Uterus (tissue), 4 donors: Measurements from ENCODE around the gene ETF1. TPM values are rescaled to one million over a fixed set of nuclear protein-coding genes. Genes with fewer than 3 reads are reported as not detected.

Source experiments
- DNase-seq, 2 donors: peaks; one replicate each; pipeline ENCODE4 v3.0.0-alpha.2; 2019 to 2020
- H3K27ac ChIP-seq, 2 donors: fragments of 200-600 bp; sonication (generic); 1 replicate in 1 of 2; 2 replicates in 1 of 2; pipeline ENCODE4 v1.5.1; 2016 to 2018
- H3K27me3 ChIP-seq, 2 donors: fragments of 200-600 bp; sonication (generic); one replicate each; pipeline ENCODE4 v1.5.1; 2018 to 2019; ENCODE audit warnings: control low read depth in 1 of 2
- H3K36me3 ChIP-seq, 2 donors: fragments of 200-600 bp; sonication (generic); one replicate each; pipeline ENCODE4 v1.5.1; 2019; ENCODE audit warnings: control low read depth in 1 of 2
- H3K4me1 ChIP-seq, 2 donors: fragments of 200-600 bp; sonication (generic); one replicate each; pipeline ENCODE4 v1.5.1; 2018 to 2019; ENCODE audit warnings: control low read depth in 1 of 2
- H3K4me3 ChIP-seq, 2 donors: fragments of 200-600 bp; sonication (generic); 1 replicate in 1 of 2; 2 replicates in 1 of 2; pipeline ENCODE4 v1.5.1; 2018 to 2019; ENCODE audit warnings: mild to moderate bottlenecking in 1 of 2
- H3K9me3 ChIP-seq, 2 donors: fragments of 200-600 bp; sonication (generic); one replicate each; pipeline ENCODE4 v1.5.1; 2019; ENCODE audit warnings: control low read depth in 1 of 2
- CTCF ChIP-seq, 4 experiments: fragments of 200-600 bp in 2 of 4; fragments of 450-650 bp in 2 of 4; sonication (generic) in 2 of 4; IDR thresholded peaks; one replicate each; pipeline ENCODE4 v1.5.1; 2016 to 2019; ENCODE audit warnings: antibody characterized with exemption in 4 of 4, mild to moderate bottlenecking in 2 of 4, moderate library complexity in 1 of 4
- POLR2A ChIP-seq, 2 donors: fragments of 450-650 bp; IDR thresholded peaks; one replicate each; pipeline ENCODE4 v1.6.1; 2016; ENCODE audit warnings: antibody characterized with exemption in 2 of 2, mild to moderate bottlenecking in 1 of 2, moderate library complexity in 1 of 2
- intact Hi-C: fragments of 100-400 bp; cut with DNase I; formaldehyde crosslinking; loops from one replicate; pipeline ENCODE4 v1.15.1; 2023; ENCODE audit warnings: low total_unique reads
- total RNA-seq, 4 donors: library from RNA; depleted of rRNA in 3 of 4; stranded (reverse); fragments of >200 nt in 3 of 4; gene quantifications; one replicate each; pipeline versions ENCODE4 v1.1.0 to v1.2.4, GENCODE V29; 2014 to 2023
- donor health status: DM: yes; HTN: yes; CAD: no.

The ETF1 gene
- total RNA-seq, 4 donors from 2014 or later, result 40.9 to 129 (median 87.8) TPM

DNA sequence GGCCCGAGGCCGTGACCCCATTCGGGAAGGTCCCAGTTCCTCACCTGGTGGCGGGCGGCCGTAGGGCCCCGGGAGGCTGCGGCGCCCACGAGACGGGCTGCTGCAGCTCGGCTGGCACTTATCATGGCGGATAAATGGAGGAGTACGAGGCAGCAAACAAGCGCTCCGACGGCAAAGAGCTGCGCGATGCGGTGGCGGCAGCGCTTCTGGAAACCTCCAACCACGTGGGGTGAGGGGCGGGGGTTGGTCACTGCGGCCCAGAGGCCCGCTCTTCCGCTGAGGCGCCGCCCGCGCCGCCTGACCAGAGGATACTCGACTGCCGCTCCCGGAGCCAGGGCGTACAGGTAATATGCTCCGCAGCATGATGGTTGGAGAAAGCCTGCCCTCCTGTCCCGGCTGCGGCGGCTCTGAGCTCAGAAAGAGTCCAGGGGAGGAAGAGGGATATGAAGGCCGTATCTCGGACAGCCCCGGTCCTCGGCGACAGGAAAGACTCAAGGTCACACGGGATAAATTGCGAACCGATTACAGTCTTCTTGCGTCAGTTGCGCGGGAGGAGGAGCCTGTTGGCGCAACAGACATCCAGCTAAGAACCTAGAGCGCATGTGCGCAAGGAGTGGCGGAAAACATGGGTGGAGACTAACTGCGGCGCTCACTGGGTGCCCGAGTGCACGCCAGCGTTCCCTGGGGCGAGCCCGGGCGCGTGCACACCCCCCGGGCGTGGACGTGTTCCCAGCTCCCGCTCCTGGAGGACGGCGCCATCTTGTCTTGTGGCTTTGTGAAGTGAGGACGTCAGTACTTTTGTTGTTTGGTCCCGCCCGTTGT is 32.4 kb upstream of the ETF1 start, which contains the start of gene HSPA9:
Gene HSPA9 (minus strand): TSS at position 208 of the 822 bp plus-strand sequence. CDS start 83 bp downstream, at position 125.
- Histone ChIP-seq H3K27me3 (no peaks in the 10 kb centered on the region), H3K27ac (peak within 1 kb of the TSS; percentile 93 to 98), H3K4me3 (peak within 1 kb of the TSS; percentile 79 to 96), H3K36me3 (no peaks in the 10 kb centered on the region), H3K4me1 (peaks cover 0 to 10% of the 10 kb centered on the region in 2 donors), H3K9me3 (no peaks in the 10 kb centered on the region)
- TF ChIP-seq CTCF (IDR thresholded peaks at IDR 0.05), result peak in 2 of 4 experiments; percentile 3 to 33
- TF ChIP-seq POLR2A (IDR thresholded peaks at IDR 0.05), result peak; percentile 80 to 82
- peak; percentile 98 to 99 for DNase-seq
- intact Hi-C loops, result loop anchor here (5.0 kb wide), 1 partner anchor 177 kb away; the partner anchor contains the start of gene CTNNA1

DNA sequence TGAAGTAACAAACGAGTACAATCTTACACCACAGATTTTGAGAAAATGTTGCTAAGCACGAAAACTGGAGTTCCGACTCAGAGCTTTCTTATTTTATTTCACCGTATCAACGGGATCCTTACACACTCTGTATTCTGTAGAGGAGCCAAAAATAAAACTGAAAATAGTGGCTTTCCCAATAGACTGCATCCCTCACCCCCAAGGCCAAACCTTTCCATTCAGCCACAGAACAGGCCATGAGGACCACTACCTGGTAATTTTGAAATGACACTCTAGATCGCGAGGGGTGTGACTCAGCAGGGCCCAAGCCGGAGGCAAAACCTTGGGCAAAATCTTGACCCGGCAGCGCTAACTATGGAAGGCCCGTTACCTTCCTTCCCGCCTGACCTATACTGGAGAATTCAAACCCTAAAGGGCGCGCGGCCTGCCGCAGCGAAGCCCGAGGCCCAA is 31.7 kb upstream of the ETF1 start:
- intact Hi-C loops, result loop anchor here (5.0 kb wide), 1 partner anchor 178 kb away; the partner anchor contains the start of gene CTNNA1
- Histone ChIP-seq H3K9me3 (no peaks in the 10 kb centered on the region), H3K4me3 (peak overlapping the region; percentile 79 to 96), H3K4me1 (peaks cover 0 to 10% of the 10 kb centered on the region in 2 donors), H3K27ac (peak overlapping the region; percentile 93 to 98), H3K36me3 (no peaks in the 10 kb centered on the region), H3K27me3 (no peaks in the 10 kb centered on the region)
- TF ChIP-seq CTCF (IDR thresholded peaks at IDR 0.05) (no peak), POLR2A (IDR thresholded peaks at IDR 0.05) (no peak)
- peak in 1 of 2 donors; percentile 27 for DNase-seq

- Histone ChIP-seq H3K36me3 (no peaks in the 10 kb centered on the region), H3K27ac (peak overlapping the region; percentile 93 to 98), H3K27me3 (no peaks in the 10 kb centered on the region), H3K4me3 (peak overlapping the region; percentile 79 to 96), H3K4me1 (peaks cover 0 to 10% of the 10 kb centered on the region in 2 donors), H3K9me3 (no peaks in the 10 kb centered on the region)
- intact Hi-C loops, result no loop called here
- DNase-seq, result no peak
- TF ChIP-seq CTCF (IDR thresholded peaks at IDR 0.05) (no peak), POLR2A (IDR thresholded peaks at IDR 0.05) (no peak)
Observed at GRCh38 chr5:138573949-138574670, 31.1 kb upstream of the ETF1 start.

DNA sequence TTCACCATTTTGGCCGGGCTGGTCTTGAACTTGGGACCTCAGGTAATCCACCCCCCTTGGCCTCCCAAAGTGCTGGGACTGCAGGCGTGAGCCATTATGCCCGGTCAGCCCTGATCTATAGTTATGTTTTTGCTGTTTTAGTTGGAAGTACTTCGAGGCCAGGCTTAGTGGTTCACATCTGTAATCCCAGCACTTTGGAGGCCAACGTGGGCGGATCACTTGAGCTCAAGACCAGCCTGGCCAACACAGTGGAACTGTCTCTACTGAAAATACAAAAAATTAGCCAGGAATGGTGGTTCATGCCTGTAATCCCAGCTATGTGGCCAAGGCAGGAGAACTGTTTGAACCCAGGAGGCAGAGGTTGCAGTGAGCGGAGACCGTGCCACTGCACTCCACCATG is 30.2 kb upstream of the ETF1 start:
- H3K27ac ChIP-seq, result no peak overlapping the region
- TF ChIP-seq CTCF (IDR thresholded peaks at IDR 0.05), result no peak
- TF ChIP-seq POLR2A (IDR thresholded peaks at IDR 0.05), result no peak
- no peak overlapping the region for H3K4me3 ChIP-seq
- H3K4me1 ChIP-seq, result peaks cover 0 to 10% of the 10 kb centered on the region in 2 donors
- no peaks in the 10 kb centered on the region for H3K36me3 ChIP-seq
- no peaks in the 10 kb centered on the region for H3K9me3 ChIP-seq
- no peaks in the 10 kb centered on the region for H3K27me3 ChIP-seq
- intact Hi-C loops, result no loop called here
- no peak for DNase-seq
